ENCODE results near the gene IDUA.

- TF ChIP-seq, protein P1, sequence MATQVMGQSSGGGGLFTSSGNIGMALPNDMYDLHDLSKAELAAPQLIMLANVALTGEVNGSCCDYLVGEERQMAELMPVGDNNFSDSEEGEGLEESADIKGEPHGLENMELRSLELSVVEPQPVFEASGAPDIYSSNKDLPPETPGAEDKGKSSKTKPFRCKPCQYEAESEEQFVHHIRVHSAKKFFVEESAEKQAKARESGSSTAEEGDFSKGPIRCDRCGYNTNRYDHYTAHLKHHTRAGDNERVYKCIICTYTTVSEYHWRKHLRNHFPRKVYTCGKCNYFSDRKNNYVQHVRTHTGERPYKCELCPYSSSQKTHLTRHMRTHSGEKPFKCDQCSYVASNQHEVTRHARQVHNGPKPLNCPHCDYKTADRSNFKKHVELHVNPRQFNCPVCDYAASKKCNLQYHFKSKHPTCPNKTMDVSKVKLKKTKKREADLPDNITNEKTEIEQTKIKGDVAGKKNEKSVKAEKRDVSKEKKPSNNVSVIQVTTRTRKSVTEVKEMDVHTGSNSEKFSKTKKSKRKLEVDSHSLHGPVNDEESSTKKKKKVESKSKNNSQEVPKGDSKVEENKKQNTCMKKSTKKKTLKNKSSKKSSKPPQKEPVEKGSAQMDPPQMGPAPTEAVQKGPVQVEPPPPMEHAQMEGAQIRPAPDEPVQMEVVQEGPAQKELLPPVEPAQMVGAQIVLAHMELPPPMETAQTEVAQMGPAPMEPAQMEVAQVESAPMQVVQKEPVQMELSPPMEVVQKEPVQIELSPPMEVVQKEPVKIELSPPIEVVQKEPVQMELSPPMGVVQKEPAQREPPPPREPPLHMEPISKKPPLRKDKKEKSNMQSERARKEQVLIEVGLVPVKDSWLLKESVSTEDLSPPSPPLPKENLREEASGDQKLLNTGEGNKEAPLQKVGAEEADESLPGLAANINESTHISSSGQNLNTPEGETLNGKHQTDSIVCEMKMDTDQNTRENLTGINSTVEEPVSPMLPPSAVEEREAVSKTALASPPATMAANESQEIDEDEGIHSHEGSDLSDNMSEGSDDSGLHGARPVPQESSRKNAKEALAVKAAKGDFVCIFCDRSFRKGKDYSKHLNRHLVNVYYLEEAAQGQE (IDR thresholded peaks at IDR 0.05; ENCODE audit: low read depth) = no peak
- TF ChIP-seq, protein P2, sequence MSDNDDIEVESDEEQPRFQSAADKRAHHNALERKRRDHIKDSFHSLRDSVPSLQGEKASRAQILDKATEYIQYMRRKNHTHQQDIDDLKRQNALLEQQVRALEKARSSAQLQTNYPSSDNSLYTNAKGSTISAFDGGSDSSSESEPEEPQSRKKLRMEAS (IDR thresholded peaks at IDR 0.05) = no peak
- no peak for TF ChIP-seq CEBPB (IDR thresholded peaks at IDR 0.05)
- TF ChIP-seq TAF1 (IDR thresholded peaks at IDR 0.05; ENCODE audit: low read depth) = no peak
- TF ChIP-seq ZBTB7A (IDR thresholded peaks at IDR 0.05; ENCODE audit: low read depth) = no peak
- TF ChIP-seq EP300 (IDR thresholded peaks at IDR 0.05; ENCODE audit: borderline replicate concordance) = no peak
Observed at GRCh38 chr4:978957-979701, 7.7 kb upstream of the IDUA start.
